ENCODE results near the gene INSIG1.

Gene INSIG1

DNA sequence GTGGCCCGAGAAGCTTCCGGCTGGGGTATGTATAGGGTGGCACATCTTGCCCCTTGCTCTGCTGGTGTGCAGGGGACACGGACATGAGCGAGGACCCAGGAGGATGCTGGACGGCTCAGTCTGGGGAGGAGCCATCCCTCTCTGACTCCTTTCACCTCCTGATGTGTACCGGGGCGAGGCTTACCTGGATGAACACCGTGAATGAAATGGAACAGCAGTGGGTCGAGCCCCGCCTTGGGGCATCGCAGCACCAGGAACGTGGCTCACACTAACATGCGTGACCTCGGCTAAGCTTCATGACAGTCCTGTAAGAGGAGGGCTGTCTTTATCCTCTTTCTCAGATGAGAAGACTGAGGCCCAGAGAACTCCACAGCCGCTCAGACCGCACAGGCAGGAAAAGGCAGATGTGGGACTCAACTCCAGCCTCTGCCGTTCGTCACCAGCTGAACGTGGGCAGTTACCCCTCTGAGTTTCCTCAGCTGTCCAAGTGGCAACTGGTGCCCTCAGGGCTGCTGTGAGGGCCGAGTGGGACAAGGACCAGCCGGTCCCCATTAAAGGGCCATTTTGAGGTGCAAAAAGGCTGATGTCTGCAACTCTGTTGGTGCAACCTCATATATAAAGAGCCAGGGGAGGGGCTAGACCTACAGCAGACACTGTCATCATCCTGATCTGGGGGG lies 54.5 kb downstream of the INSIG1 start:
- H3K4me3 ChIP-seq (replicated peaks; ENCODE audit: low read depth, low read length) = no peak overlapping the region
- no peak for DNase-seq (ENCODE audit: extremely low read depth, low read depth)
- TF ChIP-seq, protein P1, sequence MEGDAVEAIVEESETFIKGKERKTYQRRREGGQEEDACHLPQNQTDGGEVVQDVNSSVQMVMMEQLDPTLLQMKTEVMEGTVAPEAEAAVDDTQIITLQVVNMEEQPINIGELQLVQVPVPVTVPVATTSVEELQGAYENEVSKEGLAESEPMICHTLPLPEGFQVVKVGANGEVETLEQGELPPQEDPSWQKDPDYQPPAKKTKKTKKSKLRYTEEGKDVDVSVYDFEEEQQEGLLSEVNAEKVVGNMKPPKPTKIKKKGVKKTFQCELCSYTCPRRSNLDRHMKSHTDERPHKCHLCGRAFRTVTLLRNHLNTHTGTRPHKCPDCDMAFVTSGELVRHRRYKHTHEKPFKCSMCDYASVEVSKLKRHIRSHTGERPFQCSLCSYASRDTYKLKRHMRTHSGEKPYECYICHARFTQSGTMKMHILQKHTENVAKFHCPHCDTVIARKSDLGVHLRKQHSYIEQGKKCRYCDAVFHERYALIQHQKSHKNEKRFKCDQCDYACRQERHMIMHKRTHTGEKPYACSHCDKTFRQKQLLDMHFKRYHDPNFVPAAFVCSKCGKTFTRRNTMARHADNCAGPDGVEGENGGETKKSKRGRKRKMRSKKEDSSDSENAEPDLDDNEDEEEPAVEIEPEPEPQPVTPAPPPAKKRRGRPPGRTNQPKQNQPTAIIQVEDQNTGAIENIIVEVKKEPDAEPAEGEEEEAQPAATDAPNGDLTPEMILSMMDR (IDR thresholded peaks at IDR 0.05; ENCODE audit: low read depth, low read length, missing control alignments) = no peak

DNA sequence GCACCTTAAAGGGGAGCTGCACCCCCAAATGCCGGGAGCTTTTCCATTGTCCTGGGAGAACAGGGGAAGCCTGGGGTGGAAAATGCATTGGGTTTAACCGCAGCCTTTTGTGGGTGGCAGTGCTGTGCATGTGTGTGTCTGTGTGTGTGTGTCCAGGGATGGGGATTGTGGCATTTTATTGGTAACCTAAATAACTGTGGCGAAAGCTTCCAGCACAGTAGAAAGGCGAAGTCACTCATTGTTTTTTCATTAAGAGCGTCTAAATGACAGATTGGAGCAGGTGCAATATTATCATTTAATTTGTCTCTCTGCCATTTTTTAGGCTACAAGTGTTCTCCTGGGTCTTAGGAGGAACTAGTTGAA lies 55.1 kb downstream of the INSIG1 start:
- H3K4me3 ChIP-seq (replicated peaks; ENCODE audit: low read depth, low read length) = no peak overlapping the region
- TF ChIP-seq, protein P1 (IDR thresholded peaks at IDR 0.05; ENCODE audit: low read depth, low read length, missing control alignments) = no peak
- no peak for DNase-seq (ENCODE audit: extremely low read depth, low read depth)

DNA sequence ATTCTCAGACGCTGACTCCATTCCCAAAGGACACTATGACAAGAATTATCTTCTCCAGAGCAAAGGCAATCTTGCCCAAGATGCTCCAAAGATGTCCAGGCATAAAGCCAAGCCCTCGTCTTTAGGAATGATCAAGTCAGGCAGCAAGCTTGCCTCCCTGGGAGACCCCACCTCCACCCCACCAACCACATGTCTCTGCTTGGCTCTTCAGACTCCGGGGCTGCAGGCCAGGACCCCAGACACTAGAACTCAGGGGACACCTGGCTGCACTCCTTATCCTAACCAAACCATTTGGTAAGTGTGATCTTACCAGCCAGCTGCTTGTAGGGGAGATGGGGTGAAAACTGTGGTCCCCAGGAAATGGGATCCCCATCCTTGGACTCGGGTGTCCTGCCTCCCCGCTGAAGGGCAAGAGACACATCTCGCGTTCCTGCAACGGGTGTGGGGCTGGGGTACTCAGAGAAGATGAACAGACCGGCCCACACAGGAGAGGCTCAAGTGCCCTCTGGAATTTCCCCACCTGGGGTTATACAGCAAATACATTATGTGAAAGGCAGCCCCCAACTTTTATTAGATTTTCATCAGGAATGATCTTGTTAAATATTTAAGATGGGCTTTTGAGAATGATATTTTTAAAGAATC lies 55.7 kb downstream of the INSIG1 start:
- DNase-seq (ENCODE audit: extremely low read depth, low read depth) = no peak
- no peak overlapping the region for H3K4me3 ChIP-seq (replicated peaks; ENCODE audit: low read depth, low read length)
- TF ChIP-seq, protein P1 (IDR thresholded peaks at IDR 0.05; ENCODE audit: low read depth, low read length, missing control alignments) = no peak

DNA sequence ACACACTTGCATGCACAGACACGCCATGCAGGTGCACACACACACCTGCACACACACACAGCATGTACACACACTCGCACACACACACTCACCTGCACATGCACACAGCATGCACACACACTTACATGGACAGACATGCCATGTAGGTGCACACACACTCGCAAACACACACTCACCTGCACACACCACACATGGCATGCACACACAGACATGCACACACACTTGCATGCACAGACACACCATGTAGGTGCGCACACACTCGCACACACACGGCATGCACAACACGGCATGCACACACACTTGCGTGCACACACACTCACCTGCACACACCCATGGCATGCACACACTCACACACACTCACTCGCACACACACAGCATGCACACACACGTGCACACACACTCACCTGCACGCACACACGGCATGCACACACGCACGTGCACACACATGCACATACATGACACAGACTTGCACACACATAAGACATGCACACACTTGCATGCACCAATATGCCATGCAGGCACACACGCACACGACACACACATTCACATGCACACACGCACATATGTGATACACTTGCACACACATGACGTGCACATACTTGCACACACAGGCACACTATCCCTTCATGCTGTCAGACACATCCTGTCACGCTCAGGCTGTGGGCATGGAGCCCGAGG lies 56.8 kb downstream of the INSIG1 start:
- TF ChIP-seq, protein P1 (IDR thresholded peaks at IDR 0.05; ENCODE audit: low read depth, low read length, missing control alignments) = no peak
- no peak for DNase-seq (ENCODE audit: extremely low read depth, low read depth)
- H3K4me3 ChIP-seq (replicated peaks; ENCODE audit: low read depth, low read length) = no peak overlapping the region

DNA sequence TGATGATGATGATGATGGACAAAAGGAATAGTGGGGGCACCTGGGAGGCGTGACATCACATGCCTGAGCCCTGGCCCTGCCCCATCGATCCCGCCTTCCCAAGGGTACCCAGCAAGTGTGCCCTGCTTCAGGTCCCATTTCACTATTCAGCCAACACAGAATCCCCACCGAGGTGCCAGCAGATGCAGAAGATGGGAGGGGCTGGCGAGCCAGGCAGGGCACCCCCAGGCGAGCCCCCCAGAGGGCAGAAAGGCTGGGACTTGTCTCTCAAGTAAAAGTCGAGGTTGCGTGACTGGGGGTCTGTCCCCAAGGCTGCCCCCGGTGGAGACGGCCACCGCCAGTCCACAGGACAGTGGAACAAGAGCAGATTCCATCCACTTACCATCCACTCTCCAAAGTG lies 57.5 kb downstream of the INSIG1 start:
- TF ChIP-seq, protein P1 (IDR thresholded peaks at IDR 0.05; ENCODE audit: low read depth, low read length, missing control alignments) = no peak
- no peak overlapping the region for H3K4me3 ChIP-seq (replicated peaks; ENCODE audit: low read depth, low read length)
- no peak for DNase-seq (ENCODE audit: extremely low read depth, low read depth)

DNA sequence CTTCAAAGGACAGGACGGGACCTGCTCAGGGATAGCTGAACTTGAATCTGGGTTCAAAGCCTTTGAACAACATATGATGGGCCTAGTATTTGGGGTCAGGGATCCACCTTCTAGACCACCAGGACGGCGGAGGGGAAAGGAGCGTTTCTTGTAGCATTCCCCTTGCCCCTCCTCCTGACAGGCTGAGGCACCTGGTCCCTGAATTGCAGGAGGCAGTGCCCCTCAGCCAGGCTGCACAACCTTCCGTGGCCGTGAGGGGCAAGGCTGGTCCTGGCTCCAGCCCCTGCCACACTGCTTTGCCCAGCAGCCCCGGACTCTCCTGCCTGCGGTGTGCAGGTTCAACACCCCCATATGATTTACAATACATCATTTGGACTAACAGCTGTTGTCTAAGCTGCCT lies 58.1 kb downstream of the INSIG1 start:
- TF ChIP-seq, protein P1 (IDR thresholded peaks at IDR 0.05; ENCODE audit: low read depth, low read length, missing control alignments) = no peak
- DNase-seq (ENCODE audit: extremely low read depth, low read depth) = no peak
- H3K4me3 ChIP-seq (replicated peaks; ENCODE audit: low read depth, low read length) = no peak overlapping the region
